Endothelial cell (in vitro differentiated cells): ENCODE measurements around the gene ZNF575. TPM values are rescaled to one million over a fixed set of nuclear protein-coding genes. Genes with fewer than 3 reads are reported as not detected.

Experiments
- DNase-seq: peaks from one replicate; pipeline ENCODE4 v3.0.0; 2021; ENCODE audit warnings: low spot score
- H3K27ac Mint-ChIP-seq: one replicate; pipeline ENCODE4 v1.8.0; 2021; ENCODE audit warnings: mixed read lengths, inconsistent platforms; ENCODE audit not compliant: unreplicated experiment
- H3K27me3 Mint-ChIP-seq: one replicate; pipeline ENCODE4 v1.8.0; 2021; ENCODE audit warnings: mild to moderate bottlenecking, moderate library complexity, mixed read lengths, inconsistent platforms; ENCODE audit not compliant: unreplicated experiment
- H3K36me3 Mint-ChIP-seq: one replicate; pipeline ENCODE4 v1.8.0; 2021; ENCODE audit warnings: mild to moderate bottlenecking, low read depth, mixed read lengths, inconsistent platforms; ENCODE audit not compliant: unreplicated experiment
- H3K4me1 Mint-ChIP-seq: one replicate; pipeline ENCODE4 v1.8.0; 2021; ENCODE audit warnings: mild to moderate bottlenecking, mixed read lengths, inconsistent platforms; ENCODE audit not compliant: unreplicated experiment
- H3K4me3 Mint-ChIP-seq: one replicate; pipeline ENCODE4 v1.8.0; 2021; ENCODE audit warnings: mild to moderate bottlenecking, mixed read lengths, inconsistent platforms; ENCODE audit not compliant: unreplicated experiment
- H3K9me3 Mint-ChIP-seq: one replicate; pipeline ENCODE4 v1.8.0; 2021; ENCODE audit warnings: mixed read lengths, inconsistent platforms; ENCODE audit not compliant: unreplicated experiment
- CTCF ChIP-seq: fragments of 200-600 bp; sonication (generic); IDR thresholded peaks from one replicate; pipeline ENCODE4 v1.5.0; 2021; ENCODE audit warnings: antibody characterized with exemption; ENCODE audit not compliant: unreplicated experiment
- total RNA-seq: library from RNA; stranded (reverse); fragmentation: NEBNext Ultra II Directional; extraction: Animal tissue kit (Norgen Biotek cat#: 25700); gene quantifications from one replicate; pipeline ENCODE4 v1.2.1, GENCODE V29; 2021; ENCODE audit not compliant: unreplicated experiment

Gene ZNF575
- total RNA-seq, 1 donor from 2014 or later: 2.3 TPM

- TF ChIP-seq CTCF: no peak
- Mint-ChIP-seq H3K4me3 (peak overlapping the region; percentile 59), H3K27ac (no peak overlapping the region), H3K36me3 (peaks cover 31% of the 10 kb centered on the region), H3K4me1 (peaks cover 12% of the 10 kb centered on the region), H3K27me3 (peaks cover 9% of the 10 kb centered on the region), H3K9me3 (no peaks in the 10 kb centered on the region)
- no peak for DNase-seq
Measured at GRCh38 chr19:43498233-43498842, 34.6 kb upstream of the ZNF575 start.

- peaks cover 31% of the 10 kb centered on the region for H3K36me3 Mint-ChIP-seq
- H3K27me3 Mint-ChIP-seq: peaks cover 14% of the 10 kb centered on the region
- no peaks in the 10 kb centered on the region for H3K9me3 Mint-ChIP-seq
- no peak for TF ChIP-seq CTCF
- peak overlapping the region; percentile 26 for H3K4me3 Mint-ChIP-seq
- no peak overlapping the region for H3K27ac Mint-ChIP-seq
- DNase-seq: no peak
- H3K4me1 Mint-ChIP-seq: peaks cover 16% of the 10 kb centered on the region
Measured at GRCh38 chr19:43499042-43499441, 33.9 kb upstream of the ZNF575 start.

DNA sequence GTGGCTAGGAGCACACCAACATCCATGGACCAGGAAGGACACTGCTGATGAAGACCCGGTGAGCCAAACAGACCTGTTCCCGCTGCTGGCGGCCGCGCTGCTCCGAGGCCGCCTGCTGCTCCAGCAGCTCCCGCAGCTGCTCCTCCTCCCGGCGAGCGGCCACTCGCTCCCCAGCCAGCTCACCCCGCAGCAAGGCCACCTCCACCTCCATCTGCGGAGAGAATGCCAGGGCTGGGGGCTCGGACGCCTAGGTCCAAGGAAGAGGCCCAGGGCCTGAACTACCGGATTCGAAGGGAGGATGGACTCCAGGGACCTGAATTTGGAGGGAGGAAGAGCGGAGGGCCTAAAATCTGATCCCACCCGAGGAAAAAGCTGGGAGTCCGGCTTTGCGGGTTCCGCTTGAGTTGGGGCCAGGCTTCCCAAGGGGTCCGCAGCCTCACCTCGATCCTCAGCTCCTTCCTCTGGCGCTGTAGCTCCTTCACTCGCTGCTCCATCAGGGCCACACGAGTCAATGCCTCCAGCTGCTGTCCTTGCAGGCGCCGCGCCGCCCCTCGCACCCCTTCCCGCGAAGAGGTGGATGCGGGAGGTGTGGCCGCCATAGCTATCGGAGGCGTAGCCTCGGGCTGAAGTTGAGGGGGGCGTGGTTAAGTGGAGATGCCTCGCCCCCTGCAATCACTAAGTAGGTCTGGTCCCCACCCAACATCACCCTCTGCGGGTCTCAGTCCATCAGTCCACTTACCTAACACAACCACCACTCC is 31.1 kb upstream of the ZNF575 start:
- Mint-ChIP-seq H3K27me3 (peaks cover 14% of the 10 kb centered on the region), H3K4me3 (no peak overlapping the region), H3K36me3 (peaks cover 34% of the 10 kb centered on the region), H3K4me1 (peaks cover 24% of the 10 kb centered on the region), H3K9me3 (no peaks in the 10 kb centered on the region), H3K27ac (no peak overlapping the region)
- no peak for TF ChIP-seq CTCF
- DNase-seq: peak; percentile 17

- no peak for TF ChIP-seq CTCF
Measured at GRCh38 chr19:43502419-43502976, 30.5 kb upstream of the ZNF575 start.

More at GRCh38 chr19:43502419-43502976, 30.5 kb upstream of the ZNF575 start:
- H3K27me3 Mint-ChIP-seq: peaks cover 12% of the 10 kb centered on the region
- H3K4me1 Mint-ChIP-seq: peaks cover 24% of the 10 kb centered on the region
- H3K9me3 Mint-ChIP-seq: no peaks in the 10 kb centered on the region
- H3K4me3 Mint-ChIP-seq: peak overlapping the region; percentile 2
- no peak for DNase-seq
- H3K36me3 Mint-ChIP-seq: peaks cover 32% of the 10 kb centered on the region
- no peak overlapping the region for H3K27ac Mint-ChIP-seq
